Activated naive CD8-positive, alpha-beta T cell (primary cell): ENCODE data around the gene ADAMTS17.
A peak's percentile ranks its signal among the peaks of the same experiment; 100 is the strongest.

Source experiments
- H3K27ac Mint-ChIP-seq: one replicate; pipeline ENCODE4 v1.8.0; 2021; ENCODE audit warnings: mixed read lengths
- H3K27me3 Mint-ChIP-seq: one replicate; pipeline ENCODE4 v1.8.0; 2021; ENCODE audit warnings: mixed read lengths
- H3K36me3 Mint-ChIP-seq: one replicate; pipeline ENCODE4 v1.8.0; 2021; ENCODE audit warnings: mixed read lengths
- H3K4me1 Mint-ChIP-seq: one replicate; pipeline ENCODE4 v1.8.0; 2021; ENCODE audit warnings: low read depth, mixed read lengths
- H3K4me3 Mint-ChIP-seq: one replicate; pipeline ENCODE4 v1.8.0; 2021; ENCODE audit warnings: mild to moderate bottlenecking, mixed read lengths
- H3K9me3 Mint-ChIP-seq: one replicate; pipeline ENCODE4 v1.8.0; 2021; ENCODE audit warnings: low read depth, mixed read lengths

ADAMTS17 gene

DNA sequence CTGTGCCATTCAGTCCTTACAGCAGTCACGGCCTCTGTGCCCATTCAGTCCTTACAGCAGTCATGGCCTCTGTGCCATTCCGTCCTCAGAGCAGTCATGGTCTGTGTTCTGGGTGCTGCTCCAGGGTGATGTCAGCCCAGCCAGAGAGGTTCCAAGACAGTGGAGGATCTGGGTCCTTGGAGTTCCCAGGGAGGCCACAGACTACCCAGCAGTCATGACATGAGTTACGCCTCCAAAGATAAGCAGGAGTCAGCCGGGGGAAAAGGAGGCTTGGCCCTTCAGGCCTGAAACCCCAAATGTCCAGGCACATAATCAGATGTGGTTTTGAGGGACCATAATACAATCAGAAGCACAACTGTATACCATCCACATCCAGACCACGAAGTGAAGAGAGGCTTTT is 115.7 kb downstream of the ADAMTS17 start:
- no peak overlapping the region for H3K27ac Mint-ChIP-seq
- no peaks in the 10 kb centered on the region for H3K27me3 Mint-ChIP-seq
- no peaks in the 10 kb centered on the region for H3K36me3 Mint-ChIP-seq
- H3K9me3 Mint-ChIP-seq: no peaks in the 10 kb centered on the region
- peaks cover 43% of the 10 kb centered on the region for H3K4me1 Mint-ChIP-seq
- no peak overlapping the region for H3K4me3 Mint-ChIP-seq

DNA sequence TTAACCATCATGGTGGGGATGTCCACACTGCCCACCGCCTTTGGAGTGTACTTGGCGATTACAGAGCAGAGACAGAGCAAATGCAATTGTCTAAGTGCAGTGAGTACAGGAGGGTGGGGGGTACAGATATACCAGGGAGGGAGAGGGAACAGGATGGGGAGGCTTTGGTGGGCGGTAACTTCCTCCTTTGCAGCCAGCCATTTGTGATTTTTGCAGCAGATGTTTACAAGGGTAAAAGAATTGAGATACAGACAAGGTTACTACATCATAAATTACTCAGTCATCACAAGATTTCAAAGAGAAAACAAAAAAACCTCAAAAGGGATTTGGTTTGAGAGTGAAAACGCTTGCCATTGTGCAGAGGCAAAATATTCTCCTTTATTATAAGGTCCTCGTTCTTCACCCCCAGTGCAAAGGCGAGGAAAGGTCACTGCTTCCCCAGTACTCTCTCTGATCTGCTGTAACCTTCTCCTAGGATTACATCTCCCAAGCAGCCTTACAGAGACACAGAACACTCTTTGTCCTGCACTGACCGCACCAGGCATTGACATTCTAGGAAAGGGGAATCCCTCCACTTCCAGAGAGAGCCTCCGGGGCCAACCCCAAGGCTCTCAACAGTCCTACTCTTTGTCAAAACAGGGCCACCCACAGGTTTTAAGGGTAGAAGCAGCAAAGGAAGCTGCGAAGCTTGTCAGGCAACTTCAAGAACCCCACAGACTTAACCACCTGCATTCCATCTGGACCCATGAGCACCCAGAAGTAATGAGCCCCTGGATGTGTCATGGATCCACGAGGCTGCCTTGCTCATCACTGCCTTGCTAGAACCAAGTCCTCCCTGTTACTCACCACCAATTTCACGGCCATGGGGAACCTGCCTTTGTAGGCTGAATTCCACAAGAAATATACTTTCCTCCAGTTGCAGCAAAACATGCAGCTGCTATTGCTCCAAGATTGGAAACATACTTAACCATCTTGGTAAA is 117.3 kb downstream of the ADAMTS17 start:
- H3K4me1 Mint-ChIP-seq: peaks cover 28% of the 10 kb centered on the region
- peak overlapping the region; percentile 8 for H3K27ac Mint-ChIP-seq
- H3K4me3 Mint-ChIP-seq: peak overlapping the region; percentile 6

DNA sequence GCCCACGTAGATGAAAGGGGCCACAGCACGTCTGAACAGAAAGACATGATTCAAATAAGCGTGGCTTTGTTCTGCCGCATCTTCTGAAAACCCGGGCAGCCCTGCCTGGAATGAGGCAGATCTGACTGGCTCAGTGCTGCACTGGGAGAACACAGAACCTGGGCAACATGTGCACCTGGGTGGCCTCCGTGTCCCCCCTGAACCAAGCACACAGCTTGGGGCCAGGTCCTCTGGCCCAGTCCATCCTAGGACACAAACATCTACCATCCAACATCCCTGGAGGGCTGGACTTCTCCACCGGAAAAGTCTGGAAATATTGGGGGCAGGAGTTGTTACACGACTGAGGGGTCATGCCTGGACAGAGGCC is 119.4 kb downstream of the ADAMTS17 start:
- no peak overlapping the region for H3K27ac Mint-ChIP-seq
- no peak overlapping the region for H3K4me3 Mint-ChIP-seq
- no peaks in the 10 kb centered on the region for H3K36me3 Mint-ChIP-seq
- H3K9me3 Mint-ChIP-seq: no peaks in the 10 kb centered on the region
- peaks cover 20% of the 10 kb centered on the region for H3K4me1 Mint-ChIP-seq
- no peaks in the 10 kb centered on the region for H3K27me3 Mint-ChIP-seq

More for the DNA sequence above, 117.3 kb downstream of the ADAMTS17 start:
- Mint-ChIP-seq H3K9me3 (no peaks in the 10 kb centered on the region), H3K36me3 (no peaks in the 10 kb centered on the region), H3K27me3 (no peaks in the 10 kb centered on the region)

DNA sequence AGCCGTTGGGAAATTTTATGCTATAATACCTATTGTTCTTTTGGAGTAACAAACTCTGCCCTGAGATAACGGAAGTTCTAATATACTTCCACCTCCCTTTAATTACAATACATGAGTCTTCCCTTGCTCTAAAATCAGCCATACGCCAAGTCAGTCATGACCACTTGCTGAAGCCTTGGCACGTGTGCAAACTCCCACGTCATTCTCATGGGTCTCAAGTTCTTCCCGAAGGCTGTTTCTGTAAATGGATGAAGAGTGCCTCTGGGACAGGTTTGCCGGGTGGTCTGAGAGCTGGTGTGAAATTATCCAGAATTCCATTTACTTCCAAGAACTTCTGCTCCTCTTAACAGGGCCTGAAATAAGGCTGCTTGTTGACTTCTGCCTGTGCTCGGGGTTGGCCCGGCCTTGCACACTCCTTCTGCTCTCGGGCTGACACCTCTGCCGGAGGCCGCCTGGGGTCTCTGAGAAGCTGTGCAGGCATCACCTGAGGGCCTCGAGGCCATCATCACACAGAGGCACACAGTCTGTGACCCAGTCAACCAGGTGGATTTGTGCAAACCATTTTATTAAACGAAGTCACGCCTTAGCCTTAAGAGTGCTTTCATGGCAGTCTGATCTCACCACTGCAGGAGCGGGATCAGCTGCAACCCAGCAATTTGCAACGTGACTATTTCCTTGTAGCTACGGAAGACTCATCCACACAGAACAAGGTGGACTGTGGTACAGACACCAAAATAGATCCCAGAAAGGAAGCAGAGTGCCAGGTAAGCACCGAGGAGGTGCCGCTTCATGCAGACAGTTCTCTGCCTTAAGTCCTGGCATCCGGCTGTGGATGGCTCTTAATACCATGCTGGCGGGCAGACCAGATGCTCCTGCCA is 120.1 kb downstream of the ADAMTS17 start:
- Mint-ChIP-seq H3K27me3 (no peaks in the 10 kb centered on the region), H3K9me3 (no peaks in the 10 kb centered on the region), H3K4me1 (peaks cover 20% of the 10 kb centered on the region), H3K36me3 (no peaks in the 10 kb centered on the region), H3K4me3 (no peak overlapping the region), H3K27ac (no peak overlapping the region)

DNA sequence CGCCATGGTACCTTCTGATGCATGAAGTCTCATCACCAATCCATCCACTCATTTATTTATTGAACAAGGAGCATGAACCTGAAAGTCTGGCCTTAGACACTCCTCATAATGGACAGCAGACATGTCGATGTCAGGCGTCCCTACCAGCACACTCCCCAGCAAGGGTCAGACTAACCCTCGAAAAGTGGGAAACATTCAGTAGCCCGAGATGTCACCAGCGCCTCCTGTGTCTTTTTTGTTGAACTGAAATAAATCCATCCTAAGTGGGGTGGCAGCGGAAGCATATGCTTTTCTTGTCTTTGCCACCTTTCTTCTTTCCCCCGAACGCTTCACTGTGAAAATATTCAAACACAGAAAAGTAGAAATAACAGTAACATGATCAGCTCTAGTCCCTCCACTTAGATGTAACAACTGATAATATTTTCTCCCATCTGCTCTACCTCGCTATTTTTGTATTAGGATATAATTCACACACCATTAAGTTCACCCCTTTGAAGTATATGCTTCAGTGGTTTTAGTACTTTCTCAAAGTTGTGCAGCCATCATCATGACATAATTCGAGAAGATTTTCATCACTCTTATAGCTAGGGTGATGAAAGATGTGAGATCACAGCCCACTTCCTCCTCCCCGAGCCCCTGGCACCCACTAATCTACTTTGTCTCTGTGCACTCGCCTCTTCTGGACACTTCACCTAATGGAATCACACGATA is 121.6 kb downstream of the ADAMTS17 start:
- no peaks in the 10 kb centered on the region for H3K27me3 Mint-ChIP-seq
- H3K36me3 Mint-ChIP-seq: no peaks in the 10 kb centered on the region
- no peak overlapping the region for H3K27ac Mint-ChIP-seq
- H3K9me3 Mint-ChIP-seq: no peaks in the 10 kb centered on the region
- no peak overlapping the region for H3K4me3 Mint-ChIP-seq
- peaks cover 16% of the 10 kb centered on the region for H3K4me1 Mint-ChIP-seq

DNA sequence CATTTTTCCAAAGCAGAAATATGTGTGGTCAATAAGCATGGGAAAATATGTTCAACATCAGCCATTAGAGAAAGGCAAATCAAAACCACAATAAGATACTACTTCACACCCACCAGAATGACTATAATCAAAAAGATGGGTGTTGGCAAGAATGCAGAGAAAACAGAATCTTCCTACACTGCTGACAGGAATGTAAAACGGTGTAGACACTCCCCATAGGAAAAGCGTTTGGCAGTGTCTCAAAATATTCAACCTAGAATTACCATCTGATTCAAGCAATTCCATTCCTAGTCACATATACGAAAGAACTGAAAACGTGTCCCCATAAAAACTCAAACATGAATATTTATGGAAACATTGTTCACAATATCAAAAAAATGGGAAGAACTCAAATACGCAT is 123.3 kb downstream of the ADAMTS17 start:
- no peaks in the 10 kb centered on the region for H3K27me3 Mint-ChIP-seq
- H3K27ac Mint-ChIP-seq: no peak overlapping the region
- no peaks in the 10 kb centered on the region for H3K36me3 Mint-ChIP-seq
- no peak overlapping the region for H3K4me3 Mint-ChIP-seq
- H3K4me1 Mint-ChIP-seq: no peaks in the 10 kb centered on the region
- H3K9me3 Mint-ChIP-seq: no peaks in the 10 kb centered on the region

DNA sequence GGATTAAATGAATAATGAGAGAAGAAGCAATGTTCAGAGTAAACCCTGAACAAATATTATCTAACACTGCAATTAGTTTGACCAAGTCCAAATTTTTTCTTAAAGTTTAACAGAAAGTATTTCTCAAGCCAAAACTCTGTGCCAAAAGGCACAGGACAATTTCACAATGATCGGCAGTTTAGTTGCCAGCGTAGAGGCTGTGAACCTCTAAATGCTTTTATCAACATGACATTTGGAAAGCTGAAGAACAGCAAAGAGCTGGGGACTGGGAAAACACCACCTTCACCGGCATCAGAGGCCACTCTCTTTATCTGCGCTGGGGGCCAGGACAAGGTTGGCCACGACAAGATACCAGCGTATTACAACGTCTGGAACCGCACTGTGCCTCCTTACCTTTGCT is 125.6 kb downstream of the ADAMTS17 start:
- no peak overlapping the region for H3K27ac Mint-ChIP-seq

DNA sequence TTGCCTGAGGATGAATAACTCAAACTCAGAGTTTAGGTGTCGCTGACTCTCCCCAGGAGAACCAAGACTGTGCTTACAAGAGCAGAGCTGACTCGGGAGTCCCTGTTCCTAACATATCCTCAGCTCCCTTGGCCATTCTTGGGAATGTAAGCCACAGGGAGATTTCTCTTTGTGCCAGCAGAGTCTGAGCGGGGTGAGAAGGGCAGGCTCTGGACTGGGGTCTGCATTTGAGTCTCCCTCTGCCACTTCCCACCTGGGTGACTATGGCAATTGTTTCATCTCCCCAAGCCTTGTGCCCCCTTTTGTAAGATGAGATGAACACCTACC is 126.0 kb downstream of the ADAMTS17 start:
- Mint-ChIP-seq H3K4me1 (no peaks in the 10 kb centered on the region), H3K4me3 (no peak overlapping the region), H3K27me3 (no peaks in the 10 kb centered on the region), H3K36me3 (no peaks in the 10 kb centered on the region), H3K27ac (no peak overlapping the region), H3K9me3 (no peaks in the 10 kb centered on the region)

More for the DNA sequence above, 125.6 kb downstream of the ADAMTS17 start:
- Mint-ChIP-seq H3K4me1 (no peaks in the 10 kb centered on the region), H3K27me3 (no peaks in the 10 kb centered on the region), H3K9me3 (no peaks in the 10 kb centered on the region), H3K4me3 (no peak overlapping the region), H3K36me3 (no peaks in the 10 kb centered on the region)

DNA sequence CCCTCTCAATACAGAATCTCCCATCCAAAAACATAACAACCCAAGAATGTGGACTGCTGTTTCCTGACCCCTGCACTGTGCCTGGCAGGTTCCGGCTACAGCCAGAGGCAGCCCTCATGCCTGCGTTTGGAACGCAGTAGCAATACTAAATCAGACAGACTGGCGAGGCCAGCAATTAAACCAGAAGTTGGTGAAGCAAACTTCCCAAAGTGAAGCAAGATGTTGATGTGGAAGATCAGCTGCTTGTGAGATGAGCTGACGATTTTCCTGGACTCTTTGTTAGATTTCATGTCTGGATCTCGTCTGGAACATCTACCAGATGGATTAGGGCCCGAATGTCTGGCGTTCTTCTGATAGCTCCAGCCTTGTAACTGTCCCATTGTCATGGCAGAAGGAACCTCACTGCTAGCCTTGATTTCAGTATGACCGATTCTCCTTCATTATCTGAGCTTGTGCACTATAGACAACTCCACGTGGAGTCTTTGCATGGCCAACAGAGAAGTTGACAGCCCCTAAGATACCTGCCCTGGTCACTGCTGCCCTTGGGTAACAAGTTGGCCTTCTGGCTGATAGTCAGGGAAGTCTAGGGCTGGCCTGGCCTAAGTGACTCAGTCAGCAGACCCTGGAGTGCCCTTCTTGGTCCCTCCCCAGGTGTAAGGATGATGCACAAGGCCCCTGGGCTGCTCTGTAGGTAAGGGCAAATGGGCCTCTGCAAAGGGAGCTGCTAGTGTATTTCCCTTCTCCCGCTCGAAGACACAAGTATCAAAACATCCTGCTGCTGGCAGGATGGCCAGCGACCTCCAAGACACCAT is 126.5 kb downstream of the ADAMTS17 start:
- Mint-ChIP-seq H3K4me1 (no peaks in the 10 kb centered on the region), H3K9me3 (no peaks in the 10 kb centered on the region), H3K27ac (no peak overlapping the region), H3K36me3 (no peaks in the 10 kb centered on the region), H3K27me3 (no peaks in the 10 kb centered on the region), H3K4me3 (no peak overlapping the region)

DNA sequence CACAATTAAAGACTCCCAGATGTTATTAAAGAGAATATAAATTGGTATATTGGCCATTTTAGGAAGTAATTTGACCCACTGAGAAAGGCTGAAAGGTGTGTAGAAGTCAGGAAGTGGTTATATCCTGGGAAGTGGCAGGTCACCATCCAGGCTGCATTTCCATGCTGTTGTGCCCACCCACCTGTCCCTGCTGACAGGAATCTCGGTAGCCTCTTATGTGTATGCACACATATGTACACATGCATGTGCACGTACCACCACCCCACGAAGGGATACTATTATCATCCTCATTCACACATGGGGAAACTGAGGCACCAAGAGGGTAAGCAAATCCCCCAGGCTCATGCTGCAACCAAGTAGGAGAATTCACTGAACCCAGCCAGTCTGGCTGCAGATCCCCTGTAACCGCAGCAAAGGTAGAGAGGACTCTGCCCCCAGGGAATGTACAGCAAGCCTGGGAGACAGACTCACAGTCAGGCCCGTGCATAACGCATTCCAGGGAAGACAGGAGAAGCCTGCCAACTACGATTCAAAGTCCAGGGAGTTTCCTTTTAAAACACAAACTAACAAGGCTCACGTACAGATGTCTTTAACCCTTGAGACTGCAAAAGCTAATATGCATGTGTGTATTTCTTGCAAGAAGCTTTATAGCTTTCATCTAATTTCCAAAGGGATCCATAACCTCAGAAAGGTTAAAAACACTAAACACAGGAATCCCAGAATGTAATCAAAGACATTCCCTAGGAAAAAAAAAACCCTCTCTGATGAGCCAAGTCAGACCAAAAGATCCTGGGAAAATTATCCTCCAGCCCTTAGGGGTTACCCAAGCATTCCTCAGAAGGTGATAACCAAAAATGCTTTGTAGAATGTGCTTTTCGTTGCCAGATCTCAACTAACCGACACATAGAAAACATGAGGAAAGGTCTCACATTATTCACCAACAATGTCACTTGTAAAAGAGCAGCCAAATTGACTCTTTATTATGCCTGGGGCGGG is 129.6 kb downstream of the ADAMTS17 start:
- no peaks in the 10 kb centered on the region for H3K27me3 Mint-ChIP-seq
- H3K9me3 Mint-ChIP-seq: no peaks in the 10 kb centered on the region
- H3K36me3 Mint-ChIP-seq: no peaks in the 10 kb centered on the region
- H3K4me1 Mint-ChIP-seq: no peaks in the 10 kb centered on the region
- no peak overlapping the region for H3K4me3 Mint-ChIP-seq
- H3K27ac Mint-ChIP-seq: no peak overlapping the region

DNA sequence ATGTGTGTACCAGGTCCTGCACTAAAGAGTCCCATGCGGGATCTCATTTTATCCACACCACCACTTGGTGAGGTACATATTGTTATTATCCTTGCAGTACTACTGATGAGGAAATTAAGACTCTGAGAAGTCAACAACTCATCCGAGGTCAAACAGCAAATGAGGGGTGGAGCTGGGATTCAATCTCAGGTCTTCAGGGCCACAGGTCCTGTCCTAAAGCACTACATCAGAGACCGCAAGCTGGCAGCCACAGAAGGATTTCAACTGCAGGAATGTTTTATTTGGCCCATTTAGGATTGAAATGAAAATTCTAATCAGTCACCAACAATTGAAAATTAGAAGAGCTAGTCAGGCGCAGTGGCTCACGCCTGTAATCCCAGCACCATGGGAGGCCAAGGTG is 131.4 kb downstream of the ADAMTS17 start:
- H3K27ac Mint-ChIP-seq: no peak overlapping the region
- H3K36me3 Mint-ChIP-seq: no peaks in the 10 kb centered on the region
- H3K4me1 Mint-ChIP-seq: no peaks in the 10 kb centered on the region
- H3K27me3 Mint-ChIP-seq: no peaks in the 10 kb centered on the region
- H3K9me3 Mint-ChIP-seq: no peaks in the 10 kb centered on the region
- no peak overlapping the region for H3K4me3 Mint-ChIP-seq

DNA sequence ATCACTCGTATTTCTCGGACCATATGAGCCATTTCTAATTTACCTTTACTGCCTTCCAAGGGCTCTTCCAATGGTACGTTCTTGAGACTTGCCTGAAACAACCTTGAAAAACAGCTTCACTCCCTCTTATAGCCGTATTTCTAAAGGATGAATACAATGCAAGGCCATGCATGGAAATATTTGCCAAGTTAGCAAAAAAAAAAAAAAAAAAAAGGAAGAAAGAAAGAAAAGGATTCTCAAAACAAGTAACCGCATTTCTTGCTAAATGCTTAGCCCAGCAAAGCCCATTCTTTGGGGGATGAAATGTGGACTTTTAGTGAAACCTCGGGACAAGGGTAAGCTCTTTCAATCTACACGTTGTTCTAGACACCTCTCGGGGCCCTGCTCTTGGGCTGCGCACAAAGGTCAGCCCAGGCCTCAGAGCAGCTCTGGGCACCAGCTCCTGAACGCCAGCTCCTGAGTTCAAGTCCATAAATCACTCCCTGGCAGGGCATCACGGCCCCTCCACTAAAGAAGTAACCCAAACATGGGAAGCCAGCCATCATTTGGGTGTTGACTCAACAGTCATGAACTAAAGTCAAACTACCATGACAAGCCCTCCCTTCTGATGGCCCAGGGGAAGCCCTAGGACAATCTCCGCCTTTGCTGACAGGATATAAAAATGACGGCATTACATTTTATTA is 132.7 kb downstream of the ADAMTS17 start:
- Mint-ChIP-seq H3K4me3 (no peak overlapping the region), H3K4me1 (no peaks in the 10 kb centered on the region), H3K9me3 (no peaks in the 10 kb centered on the region), H3K27me3 (no peaks in the 10 kb centered on the region), H3K36me3 (peaks cover 7% of the 10 kb centered on the region), H3K27ac (no peak overlapping the region)

DNA sequence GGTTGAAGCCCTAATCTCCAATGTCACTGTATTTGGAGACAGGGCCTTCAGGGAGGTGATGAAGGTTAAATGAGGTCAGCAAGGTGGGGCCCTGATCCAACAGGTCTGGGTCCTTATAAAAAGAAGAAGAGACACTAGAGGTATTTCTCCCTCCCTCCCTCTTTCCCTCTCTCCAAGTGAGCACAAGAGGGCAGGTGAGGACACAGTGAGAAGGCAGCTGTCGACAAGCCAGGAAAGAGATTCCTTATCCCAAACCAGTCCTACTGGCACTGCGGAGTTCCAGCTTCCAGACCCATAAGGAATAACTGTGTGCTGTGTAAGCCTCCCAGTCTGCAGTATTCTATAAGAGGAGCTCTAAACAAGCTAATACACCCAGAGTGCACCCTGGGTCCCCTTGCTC is 134.7 kb downstream of the ADAMTS17 start:
- H3K27ac Mint-ChIP-seq: no peak overlapping the region
- no peak overlapping the region for H3K4me3 Mint-ChIP-seq
- no peaks in the 10 kb centered on the region for H3K9me3 Mint-ChIP-seq
- peaks cover 10% of the 10 kb centered on the region for H3K4me1 Mint-ChIP-seq
- H3K27me3 Mint-ChIP-seq: no peaks in the 10 kb centered on the region
- peaks cover 7% of the 10 kb centered on the region for H3K36me3 Mint-ChIP-seq
